GM12878 (cell line): ENCODE results near the gene CEP78. TPM values are rescaled to one million over a fixed set of nuclear protein-coding genes. Genes with fewer than 3 reads are reported as not detected.

Experiments
- ATAC-seq: fragments of 200-7000 bp; cut with Tn5 transposase; 3 replicates; pipeline ENCODE4 v1.9.1; 2020; ENCODE audit warnings: mild to moderate bottlenecking, moderate library complexity
- BruUV-seq: library from RNA; stranded (reverse); fragments of 400-500 nt; replicated peaks from 2 replicates; lab custom pipeline; 2021; lab: Mats Ljungman, UMichigan
- CTCF ChIA-PET: fragments of 300-600 bp; sonication (Branson Sonifier 250); formaldehyde crosslinking; extraction: SDS; loops from one replicate; lab custom pipeline; 2021; ENCODE audit warnings: inconsistent platforms; lab: Yijun Ruan, JAX
- POLR2A ChIA-PET: fragments of 350-600 bp; formaldehyde crosslinking; extraction: SDS; loops from one replicate; lab custom pipeline; 2021; ENCODE audit warnings: inconsistent platforms; lab: Charles Lee
- RAD21 ChIA-PET: fragments of 300-600 bp; sonication (Branson Sonifier 250); formaldehyde crosslinking; loops from one replicate; lab custom pipeline; 2023; ENCODE audit warnings: antibody characterized with exemption; ENCODE audit not compliant: unreplicated experiment; lab: Charles Lee
- SMC1A ChIA-PET: fragments of 300-600 bp; sonication (Branson Sonifier 250); formaldehyde crosslinking; loops from one replicate; lab custom pipeline; 2023; ENCODE audit not compliant: unreplicated experiment, uncharacterized antibody; lab: Charles Lee
- DNase-seq: peaks from one replicate; pipeline ENCODE4 v3.0.0-alpha.2; 2011; ENCODE audit warnings: low read depth, low spot score
- FAIRE-seq: peaks from 3 replicates; lab custom pipeline; 2011; peaks lifted over from hg19 to GRCh38; lab: Jason Lieb, UNC
- H2AFZ ChIP-seq: 2 replicates; pipeline ENCODE4 v1.6.0; 2011; ENCODE audit warnings: low read depth, low read length, control low read depth; ENCODE audit not compliant: control insufficient read depth
- H3K27ac ChIP-seq: 2 replicates; pipeline ENCODE4 v1.5.1; 2011; ENCODE audit warnings: control low read depth; ENCODE audit not compliant: control insufficient read depth, insufficient read depth
- H3K27me3 ChIP-seq, 2 experiments: replicated peaks in 1 of 2; 2 replicates each; pipeline versions ENCODE4 v1.6.0 to v1.6.1; 2011; ENCODE audit warnings: low read length in 1 of 2; ENCODE audit not compliant: control insufficient read depth in 2 of 2, insufficient read depth in 2 of 2
- H3K36me3 ChIP-seq, 2 experiments: 2 replicates each; pipeline ENCODE4 v1.5.1; 2011; ENCODE audit warnings: low read length in 1 of 2; ENCODE audit not compliant: control insufficient read depth in 2 of 2, insufficient read depth in 2 of 2
- H3K4me1 ChIP-seq: 2 replicates; pipeline ENCODE4 v1.6.1; 2011; ENCODE audit warnings: mild to moderate bottlenecking, low read length, moderate library complexity, mixed read lengths; ENCODE audit not compliant: control insufficient read depth, insufficient read depth
- H3K4me2 ChIP-seq: 2 replicates; pipeline ENCODE4 v1.6.0; 2011; ENCODE audit warnings: control low read depth; ENCODE audit not compliant: control insufficient read depth, insufficient read depth
- H3K4me3 ChIP-seq: fragments of 200-600 bp; sonication (generic); 2 replicates; pipeline ENCODE4 v1.5.1; 2016
- H3K79me2 ChIP-seq: 2 replicates; pipeline ENCODE4 v1.6.0; 2011; ENCODE audit warnings: low read length; ENCODE audit not compliant: control insufficient read depth, insufficient read depth
- H3K9ac ChIP-seq: 2 replicates; pipeline ENCODE4 v1.8.0; 2011; ENCODE audit warnings: low read length, control low read depth, mixed read lengths; ENCODE audit not compliant: control insufficient read depth, insufficient read depth
- H3K9me3 ChIP-seq: replicated peaks from 3 replicates; pipeline ENCODE4 v1.5.1; 2011; ENCODE audit warnings: mild to moderate bottlenecking, low read length; ENCODE audit not compliant: control insufficient read depth, insufficient read depth
- H4K20me1 ChIP-seq: 2 replicates; pipeline ENCODE4 v1.6.0; 2011; ENCODE audit not compliant: control insufficient read depth, insufficient read depth
- ATF7 ChIP-seq: fragments of 450-650 bp; IDR thresholded peaks from 2 replicates; pipeline ENCODE4 v1.6.1; 2016; ENCODE audit warnings: low read depth, mild to moderate bottlenecking
- CHD4 ChIP-seq: fragments of 200-600 bp; sonication (generic); IDR thresholded peaks from 2 replicates; pipeline ENCODE4 v1.6.1; 2016; ENCODE audit warnings: mild to moderate bottlenecking
- KDM1A ChIP-seq: fragments of 200-600 bp; sonication (generic); IDR thresholded peaks from 2 replicates; pipeline ENCODE4 v1.6.1; 2016; ENCODE audit warnings: borderline replicate concordance
- POLR2AphosphoS2 ChIP-seq: IDR thresholded peaks from 2 replicates; pipeline ENCODE4 v1.6.1; 2011; ENCODE audit warnings: low read depth, mild to moderate bottlenecking, low read length, improper control_type of control experiment, moderate library complexity
- PRDM15 ChIP-seq: fragments of 450-650 bp; formaldehyde crosslinking; IDR thresholded peaks from 2 replicates; pipeline ENCODE4 v1.4.0; 2020; ENCODE audit warnings: mild to moderate bottlenecking, moderate library complexity
- SPI1 ChIP-seq: IDR thresholded peaks from 2 replicates; pipeline ENCODE4 v1.6.1; 2011; ENCODE audit warnings: low read depth, mild to moderate bottlenecking, low read length, moderate library complexity, borderline replicate concordance; ENCODE audit not compliant: insufficient read depth
- ZNF217 ChIP-seq: fragments of 450-650 bp; IDR thresholded peaks from 2 replicates; pipeline ENCODE4 v1.6.1; 2017; ENCODE audit warnings: antibody characterized with exemption, mild to moderate bottlenecking
- WGBS: methylation state at CpG from one replicate; pipeline ENCODE4 v1.1.6; 2016; ENCODE audit warnings: low lambda C conversion rate; ENCODE audit not compliant: insufficient replicate concordance, insufficient coverage; ENCODE audit errors: missing lambda C conversion rate; 5-methylcytosine and 5-hydroxymethylcytosine counted together
- in situ Hi-C: fragments of 300-500 bp; cut with MboI; formaldehyde crosslinking; loops from 9 replicates; pipeline ENCODE4 v1.14.3; 2018; ENCODE audit warnings: mixed read lengths
- intact Hi-C: fragments of 100-400 bp; cut with micrococcal nuclease; formaldehyde crosslinking; loops from one replicate; pipeline ENCODE4 v1.14.2; 2022; ENCODE audit not compliant: unreplicated experiment
- polyA plus RNA-seq, 11 experiments: library from polyadenylated mRNA; depleted of rRNA in 4 of 11; unstranded in 6 of 11; stranded (reverse) in 5 of 11; fragments of >200 nt; fragmentation: Nextera tagmentation in 4 of 11; fragmentation: Illumina TruSeq in 1 of 11; extraction: Ambion mirVana in 4 of 11; extraction: Trizol in 1 of 11; gene quantifications; 1 replicate in 1 of 11; 2 replicates in 10 of 11; pipeline versions ENCODE4 v1.2.1 to v1.2.3, GENCODE V29; 2011 to 2016; ENCODE audit warnings: inconsistent platforms in 2 of 11, missing spikeins in 2 of 11, low read depth in 1 of 11
- total RNA-seq, 4 experiments: library from RNA; depleted of rRNA in 3 of 4; stranded (reverse); fragments of >200 nt in 3 of 4; fragmentation: Illumina TruSeq in 1 of 4; extraction: Trizol in 1 of 4; gene quantifications; 2 replicates each; pipeline versions ENCODE4 v1.2.1 to v1.2.3, GENCODE V29; 2013 to 2021

Gene CEP78
- total and polyA plus RNA-seq, 10 of the 15 experiments (the other 5 are each of a cell fraction or from before 2014, with no cell fraction given) = 4.1 to 44.9 (median 27.9) TPM

GRCh38 chr9:78314550-78314949 is 78.7 kb downstream of the CEP78 start:
- in situ Hi-C loops (no loop called here), intact Hi-C loops (no loop called here)
- Histone ChIP-seq H4K20me1 (no peaks in the 10 kb centered on the region), H3K4me1 (no peaks in the 10 kb centered on the region), H3K79me2 (no peaks in the 10 kb centered on the region), H3K4me2 (no peak overlapping the region), H3K9me3 (no peaks in the 10 kb centered on the region), H2AFZ (no peak overlapping the region), H3K9ac (no peak overlapping the region), H3K36me3 (peaks cover 2 to 10% of the 10 kb centered on the region in 2 experiments; a peak in 3 of 4 replicates), H3K27me3 (no peaks in the 10 kb centered on the region), H3K4me3 (no peak overlapping the region), H3K27ac (no peak overlapping the region)
- ChIA-PET SMC1A (no interaction called here), CTCF (interaction anchor here (1.0 kb wide), 1 partner anchor 56 kb away, joined by 3 read pairs; no protein-coding TSS in a partner anchor), RAD21 (no interaction called here), POLR2A (no interaction called here)
- FAIRE-seq (no peak), DNase-seq (no peak), ATAC-seq (no peak)
- BruUV-seq = no TSS peak
- WGBS = over 99% methylated on average over 5 of the region's 5 CpGs
- no peak for TF ChIP-seq POLR2AphosphoS2
- no peak for TF ChIP-seq PRDM15 (CRISPR knock-in tag)
- no peak for TF ChIP-seq KDM1A
- TF ChIP-seq ATF7 = no peak
- TF ChIP-seq CHD4 = no peak
- no peak for TF ChIP-seq ZNF217
- no peak for TF ChIP-seq SPI1
